ENCODE data around the gene SAXO1. TPM values are rescaled to one million over a fixed set of nuclear protein-coding genes. Genes with fewer than 3 reads are reported as not detected.

SAXO1 gene
- total RNA-seq, 4 donors from 2014 or later, result not detected

GRCh38 chr9:18920141-18921084 is 112.6 kb downstream of the SAXO1 start:
- no peak for TF ChIP-seq CTCF (IDR thresholded peaks at IDR 0.05)
- DNase-seq (ENCODE audit: low spot score) (no peak), ATAC-seq (ENCODE audit: low FRiP score) (peak; percentile 29)

- no peak for DNase-seq (ENCODE audit: low spot score)
- ATAC-seq (ENCODE audit: low FRiP score), result no peak
- TF ChIP-seq CTCF (IDR thresholded peaks at IDR 0.05), result no peak
Observed at GRCh38 chr9:18911714-18912342, 121.2 kb downstream of the SAXO1 start.

GRCh38 chr9:18910916-18911315 is 122.1 kb downstream of the SAXO1 start:
- DNase-seq (ENCODE audit: low spot score) (no peak), ATAC-seq (ENCODE audit: low FRiP score) (no peak)
- TF ChIP-seq CTCF (IDR thresholded peaks at IDR 0.05), result no peak

- ATAC-seq (ENCODE audit: low FRiP score) (no peak), DNase-seq (ENCODE audit: low spot score) (no peak)
- no peak for TF ChIP-seq CTCF (IDR thresholded peaks at IDR 0.05)
Observed at GRCh38 chr9:18910435-18910834, 122.6 kb downstream of the SAXO1 start.

- ATAC-seq (ENCODE audit: low FRiP score) (no peak), DNase-seq (ENCODE audit: low spot score) (no peak)
Observed at GRCh38 chr9:18909140-18910018, 123.6 kb downstream of the SAXO1 start.

More at GRCh38 chr9:18909140-18910018, 123.6 kb downstream of the SAXO1 start:
- no peak for TF ChIP-seq CTCF (IDR thresholded peaks at IDR 0.05)

Data from omental fat pad (tissue), 4 donors.